Measurements from ENCODE around the gene ARPC1A.

DNA sequence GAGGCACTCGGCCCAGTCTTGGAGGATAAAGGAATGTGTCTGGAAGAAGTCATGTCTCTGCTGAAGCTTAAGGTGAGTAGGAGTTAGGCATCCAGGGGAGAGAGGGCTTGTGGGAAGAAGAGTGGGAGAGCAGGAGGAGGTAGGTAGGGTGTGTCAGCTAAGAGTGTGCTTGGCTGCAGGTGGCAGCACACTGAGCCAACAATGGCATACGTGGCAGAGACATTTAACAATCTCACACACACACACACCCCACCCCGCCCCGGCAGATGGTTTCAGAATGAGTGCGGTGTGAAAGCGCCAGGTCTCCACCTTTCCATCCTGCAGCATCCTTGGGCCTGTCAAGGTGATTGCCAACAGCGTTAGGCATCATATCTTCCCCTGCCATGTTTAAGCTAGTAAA, 11.2 kb upstream of the ARPC1A start:
- TF ChIP-seq RAD21 (conservative IDR thresholded peaks at IDR 0.05) (no peak), EP300 (conservative IDR thresholded peaks at IDR 0.05; ENCODE audit: poor library complexity, severe bottlenecking) (no peak), TAF1 (IDR thresholded peaks at IDR 0.05; ENCODE audit: low read depth) (no peak), POLR2AphosphoS5 (IDR thresholded peaks at IDR 0.05) (no peak), SMC3 (conservative IDR thresholded peaks at IDR 0.05; ENCODE audit: poor library complexity) (no peak), EZH2 (IDR thresholded peaks at IDR 0.05; ENCODE audit: borderline replicate concordance, insufficient read depth, low read length, poor library complexity, severe bottlenecking) (no peak)
- TF ChIP-seq, protein P1, sequence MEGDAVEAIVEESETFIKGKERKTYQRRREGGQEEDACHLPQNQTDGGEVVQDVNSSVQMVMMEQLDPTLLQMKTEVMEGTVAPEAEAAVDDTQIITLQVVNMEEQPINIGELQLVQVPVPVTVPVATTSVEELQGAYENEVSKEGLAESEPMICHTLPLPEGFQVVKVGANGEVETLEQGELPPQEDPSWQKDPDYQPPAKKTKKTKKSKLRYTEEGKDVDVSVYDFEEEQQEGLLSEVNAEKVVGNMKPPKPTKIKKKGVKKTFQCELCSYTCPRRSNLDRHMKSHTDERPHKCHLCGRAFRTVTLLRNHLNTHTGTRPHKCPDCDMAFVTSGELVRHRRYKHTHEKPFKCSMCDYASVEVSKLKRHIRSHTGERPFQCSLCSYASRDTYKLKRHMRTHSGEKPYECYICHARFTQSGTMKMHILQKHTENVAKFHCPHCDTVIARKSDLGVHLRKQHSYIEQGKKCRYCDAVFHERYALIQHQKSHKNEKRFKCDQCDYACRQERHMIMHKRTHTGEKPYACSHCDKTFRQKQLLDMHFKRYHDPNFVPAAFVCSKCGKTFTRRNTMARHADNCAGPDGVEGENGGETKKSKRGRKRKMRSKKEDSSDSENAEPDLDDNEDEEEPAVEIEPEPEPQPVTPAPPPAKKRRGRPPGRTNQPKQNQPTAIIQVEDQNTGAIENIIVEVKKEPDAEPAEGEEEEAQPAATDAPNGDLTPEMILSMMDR (IDR thresholded peaks at IDR 0.05; ENCODE audit: poor library complexity, severe bottlenecking) = no peak
- TF ChIP-seq, protein P2, sequence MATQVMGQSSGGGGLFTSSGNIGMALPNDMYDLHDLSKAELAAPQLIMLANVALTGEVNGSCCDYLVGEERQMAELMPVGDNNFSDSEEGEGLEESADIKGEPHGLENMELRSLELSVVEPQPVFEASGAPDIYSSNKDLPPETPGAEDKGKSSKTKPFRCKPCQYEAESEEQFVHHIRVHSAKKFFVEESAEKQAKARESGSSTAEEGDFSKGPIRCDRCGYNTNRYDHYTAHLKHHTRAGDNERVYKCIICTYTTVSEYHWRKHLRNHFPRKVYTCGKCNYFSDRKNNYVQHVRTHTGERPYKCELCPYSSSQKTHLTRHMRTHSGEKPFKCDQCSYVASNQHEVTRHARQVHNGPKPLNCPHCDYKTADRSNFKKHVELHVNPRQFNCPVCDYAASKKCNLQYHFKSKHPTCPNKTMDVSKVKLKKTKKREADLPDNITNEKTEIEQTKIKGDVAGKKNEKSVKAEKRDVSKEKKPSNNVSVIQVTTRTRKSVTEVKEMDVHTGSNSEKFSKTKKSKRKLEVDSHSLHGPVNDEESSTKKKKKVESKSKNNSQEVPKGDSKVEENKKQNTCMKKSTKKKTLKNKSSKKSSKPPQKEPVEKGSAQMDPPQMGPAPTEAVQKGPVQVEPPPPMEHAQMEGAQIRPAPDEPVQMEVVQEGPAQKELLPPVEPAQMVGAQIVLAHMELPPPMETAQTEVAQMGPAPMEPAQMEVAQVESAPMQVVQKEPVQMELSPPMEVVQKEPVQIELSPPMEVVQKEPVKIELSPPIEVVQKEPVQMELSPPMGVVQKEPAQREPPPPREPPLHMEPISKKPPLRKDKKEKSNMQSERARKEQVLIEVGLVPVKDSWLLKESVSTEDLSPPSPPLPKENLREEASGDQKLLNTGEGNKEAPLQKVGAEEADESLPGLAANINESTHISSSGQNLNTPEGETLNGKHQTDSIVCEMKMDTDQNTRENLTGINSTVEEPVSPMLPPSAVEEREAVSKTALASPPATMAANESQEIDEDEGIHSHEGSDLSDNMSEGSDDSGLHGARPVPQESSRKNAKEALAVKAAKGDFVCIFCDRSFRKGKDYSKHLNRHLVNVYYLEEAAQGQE (IDR thresholded peaks at IDR 0.05; ENCODE audit: borderline replicate concordance) = no peak

All from neural cell (in vitro differentiated cells).